ENCODE results near the gene C10orf105.

DNA sequence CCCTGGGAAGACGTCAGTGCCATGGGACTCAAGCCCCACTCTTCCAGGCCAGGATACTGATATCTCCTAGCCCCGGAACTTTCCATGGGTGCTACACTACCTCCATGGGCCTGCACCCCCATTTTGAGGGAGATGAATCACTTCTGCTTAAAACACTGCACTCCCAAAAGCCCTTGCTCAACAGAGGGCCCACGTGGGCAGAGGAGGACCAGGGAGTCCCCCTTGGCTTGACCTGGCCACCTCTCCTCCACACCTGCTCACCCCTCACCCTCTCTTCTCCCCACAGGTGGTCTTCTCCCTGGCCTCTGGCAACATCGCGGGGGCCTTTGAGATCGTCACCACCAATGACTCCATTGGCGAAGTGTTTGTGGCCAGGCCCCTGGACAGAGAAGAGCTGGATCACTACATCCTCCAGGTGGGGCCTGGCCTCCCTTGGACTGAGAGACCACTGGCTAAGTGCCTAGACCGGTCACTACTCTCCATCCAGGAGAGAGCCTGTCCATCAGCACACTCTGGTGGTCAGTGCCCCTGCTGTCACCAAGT lies 19.9 kb upstream of the C10orf105 start:
- TF ChIP-seq, protein P1, sequence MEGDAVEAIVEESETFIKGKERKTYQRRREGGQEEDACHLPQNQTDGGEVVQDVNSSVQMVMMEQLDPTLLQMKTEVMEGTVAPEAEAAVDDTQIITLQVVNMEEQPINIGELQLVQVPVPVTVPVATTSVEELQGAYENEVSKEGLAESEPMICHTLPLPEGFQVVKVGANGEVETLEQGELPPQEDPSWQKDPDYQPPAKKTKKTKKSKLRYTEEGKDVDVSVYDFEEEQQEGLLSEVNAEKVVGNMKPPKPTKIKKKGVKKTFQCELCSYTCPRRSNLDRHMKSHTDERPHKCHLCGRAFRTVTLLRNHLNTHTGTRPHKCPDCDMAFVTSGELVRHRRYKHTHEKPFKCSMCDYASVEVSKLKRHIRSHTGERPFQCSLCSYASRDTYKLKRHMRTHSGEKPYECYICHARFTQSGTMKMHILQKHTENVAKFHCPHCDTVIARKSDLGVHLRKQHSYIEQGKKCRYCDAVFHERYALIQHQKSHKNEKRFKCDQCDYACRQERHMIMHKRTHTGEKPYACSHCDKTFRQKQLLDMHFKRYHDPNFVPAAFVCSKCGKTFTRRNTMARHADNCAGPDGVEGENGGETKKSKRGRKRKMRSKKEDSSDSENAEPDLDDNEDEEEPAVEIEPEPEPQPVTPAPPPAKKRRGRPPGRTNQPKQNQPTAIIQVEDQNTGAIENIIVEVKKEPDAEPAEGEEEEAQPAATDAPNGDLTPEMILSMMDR (IDR thresholded peaks at IDR 0.05), result no peak
- TF ChIP-seq POLR2A (IDR thresholded peaks at IDR 0.05), result no peak
- TF ChIP-seq EP300 (IDR thresholded peaks at IDR 0.05), result no peak
